ENCODE measurements around the gene AMER3.
"Not testable (repeated sequence)": the region's sequence is repeated elsewhere in the genome, so short reads cannot be mapped to it uniquely, and the experiment has no call there.

AMER3 gene, protein sequence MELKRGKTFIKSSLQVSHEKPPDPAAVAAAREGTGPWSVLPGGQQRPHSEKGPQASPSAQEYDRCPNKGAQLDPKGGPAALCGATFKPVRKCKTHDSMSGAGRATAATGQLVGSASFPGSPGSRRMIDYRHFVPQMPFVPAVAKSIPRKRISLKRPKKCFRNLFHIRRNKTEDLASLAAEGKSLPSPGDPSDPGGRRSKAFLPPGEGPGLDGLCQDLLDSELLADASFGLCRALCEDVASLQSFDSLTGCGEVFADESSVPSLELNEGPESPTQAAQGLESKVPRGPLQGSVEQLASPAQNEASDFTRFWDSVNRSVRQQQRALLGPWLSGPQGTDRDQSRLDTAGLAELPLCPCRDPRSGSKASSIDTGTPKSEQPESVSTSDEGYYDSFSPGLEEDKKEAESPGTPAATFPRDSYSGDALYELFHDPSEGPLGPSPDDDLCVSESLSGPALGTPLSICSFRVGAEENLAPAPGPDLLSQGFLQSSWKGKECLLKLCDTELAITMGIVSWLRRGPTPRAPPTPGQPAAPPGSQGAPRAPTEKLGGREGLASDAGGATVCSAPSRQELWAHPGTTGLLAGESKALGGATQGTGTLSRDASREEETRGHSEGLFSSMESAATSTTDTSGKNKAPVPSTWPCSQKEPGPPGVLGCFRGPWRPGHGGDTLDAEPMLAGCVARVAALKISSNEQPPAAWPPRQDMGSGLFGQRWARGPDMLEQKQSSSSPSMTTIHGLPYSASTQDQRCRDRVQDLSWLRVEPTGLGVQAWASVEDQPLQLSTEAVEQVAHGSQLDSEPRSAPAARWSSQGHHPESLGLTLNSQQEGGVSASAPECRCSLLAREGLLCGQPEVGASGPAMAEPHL

DNA sequence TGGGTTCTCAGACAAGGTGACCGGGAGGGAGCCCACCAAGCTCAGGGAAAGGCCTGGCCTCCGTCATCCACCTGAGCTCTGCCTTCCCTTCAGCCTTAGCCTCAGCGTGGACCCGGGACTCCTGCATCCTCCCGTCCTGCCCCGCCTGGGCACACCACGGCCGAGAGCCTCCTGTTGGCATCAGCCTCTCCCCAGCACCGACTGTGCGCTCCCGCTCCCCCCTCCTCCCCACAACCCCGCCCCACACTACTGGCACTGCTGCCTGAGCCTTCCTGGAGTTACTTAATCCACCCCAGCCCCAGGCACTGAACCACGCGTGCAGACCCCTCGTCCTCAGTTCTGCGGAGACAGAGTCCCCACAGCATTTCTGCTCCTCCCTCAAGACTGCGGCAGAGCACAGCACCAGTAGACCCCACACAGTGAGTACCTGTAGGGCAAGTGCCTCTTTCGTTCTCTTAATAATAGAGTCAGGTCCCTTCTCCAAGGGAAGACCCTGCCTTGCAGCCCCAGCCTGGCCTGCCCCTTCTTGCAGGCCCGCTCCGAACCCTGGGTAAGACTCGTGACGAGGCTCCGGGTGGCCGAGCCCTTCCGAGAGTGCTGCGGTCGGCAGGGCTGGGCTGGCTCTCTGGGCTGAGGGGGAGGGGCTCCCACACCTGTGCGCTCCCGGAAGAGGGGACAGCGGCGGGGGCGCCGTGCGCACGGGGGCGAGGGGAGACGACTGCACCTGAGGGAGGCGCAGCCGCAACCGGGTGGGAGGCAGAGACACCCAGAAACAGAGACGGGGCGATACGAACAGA is at the start of gene AMER3:
TSS of gene AMER3 (plus strand) at position 285 of the 797 bp plus-strand sequence. CDS start 6,533 bp downstream, outside the sequence.
- no peak for DNase-seq (ENCODE audit: low read depth in 2 of 2)

DNA sequence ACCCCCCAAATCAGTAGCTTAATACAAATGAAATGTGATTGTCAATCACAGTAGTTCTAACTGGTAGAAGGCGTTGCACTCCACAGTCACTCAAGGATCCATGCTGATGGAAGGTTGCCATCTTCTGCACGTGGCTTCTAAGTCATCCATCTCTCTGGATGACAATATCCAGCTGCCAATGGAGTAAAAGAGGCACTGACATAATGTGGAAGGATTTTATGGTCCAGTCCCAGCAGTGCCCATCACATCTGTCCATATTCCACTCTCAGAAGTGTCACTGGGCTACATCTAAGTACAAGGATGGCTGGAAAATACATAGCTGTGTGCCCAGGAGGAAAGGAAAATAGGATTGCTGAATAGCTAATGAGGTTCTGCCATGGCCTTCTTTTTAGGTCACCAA is 40.5 kb upstream of the AMER3 start:
- DNase-seq (ENCODE audit: low read depth in 2 of 2) = not testable (repeated sequence)

DNA sequence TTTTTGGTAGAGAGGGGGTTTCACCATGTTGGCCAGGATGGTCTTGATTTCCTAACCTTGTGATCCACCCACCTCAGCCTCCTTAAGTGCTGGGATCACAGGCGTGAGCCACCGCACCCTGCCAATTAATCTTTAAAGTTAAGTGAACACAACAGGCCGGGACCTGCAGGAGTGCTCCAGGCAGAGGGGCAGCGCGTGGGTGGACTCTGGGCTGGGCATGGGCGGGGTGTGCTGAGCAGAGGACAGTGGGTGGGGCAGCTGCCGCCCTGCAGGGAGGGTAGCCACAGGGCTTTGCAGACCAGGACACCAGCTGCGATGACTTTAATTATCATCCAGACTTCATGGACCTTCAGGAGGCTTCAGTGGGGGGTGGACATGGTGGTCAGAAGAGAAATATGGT is 35.3 kb upstream of the AMER3 start:
- DNase-seq (ENCODE audit: low read depth in 2 of 2) = no peak

DNA sequence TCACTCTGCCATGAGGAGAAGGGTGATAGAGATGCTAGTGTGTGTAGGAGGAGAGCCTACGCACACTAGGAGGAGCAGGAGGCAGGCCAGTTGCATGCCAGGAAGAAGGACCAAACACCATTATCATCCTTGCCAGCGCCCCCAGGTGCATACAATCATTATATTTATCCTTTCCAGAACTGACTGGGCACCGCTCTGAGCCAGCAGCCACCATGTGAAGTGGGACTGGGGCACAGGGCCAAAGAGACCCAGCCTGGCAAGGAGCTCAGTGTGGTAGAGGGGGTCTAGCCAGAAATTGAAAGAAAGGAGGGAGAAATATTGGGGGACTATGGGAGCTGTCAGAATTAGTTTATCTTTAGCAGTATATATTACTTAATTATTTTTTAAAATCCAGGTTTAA is 34.8 kb upstream of the AMER3 start:
- DNase-seq (ENCODE audit: low read depth in 2 of 2) = no peak

DNA sequence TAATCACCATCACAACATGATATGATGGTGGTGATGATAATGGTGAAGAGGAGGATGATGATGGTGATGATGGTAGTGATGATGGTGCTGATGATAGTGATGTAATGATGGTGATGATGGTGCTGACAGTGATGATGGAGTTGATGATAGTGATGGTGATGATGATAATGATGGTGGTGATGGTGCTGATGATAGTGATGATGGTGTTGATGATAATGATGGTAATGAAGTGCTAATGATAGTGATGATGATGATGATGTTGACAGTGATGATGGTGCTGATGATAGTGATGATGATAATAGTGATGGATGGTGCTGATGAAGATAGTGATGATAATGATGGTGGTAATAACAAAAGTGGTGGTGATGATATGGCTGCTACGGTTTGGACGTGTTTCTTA is 30.9 kb upstream of the AMER3 start:
- no peak for DNase-seq (ENCODE audit: low read depth in 2 of 2)

DNA sequence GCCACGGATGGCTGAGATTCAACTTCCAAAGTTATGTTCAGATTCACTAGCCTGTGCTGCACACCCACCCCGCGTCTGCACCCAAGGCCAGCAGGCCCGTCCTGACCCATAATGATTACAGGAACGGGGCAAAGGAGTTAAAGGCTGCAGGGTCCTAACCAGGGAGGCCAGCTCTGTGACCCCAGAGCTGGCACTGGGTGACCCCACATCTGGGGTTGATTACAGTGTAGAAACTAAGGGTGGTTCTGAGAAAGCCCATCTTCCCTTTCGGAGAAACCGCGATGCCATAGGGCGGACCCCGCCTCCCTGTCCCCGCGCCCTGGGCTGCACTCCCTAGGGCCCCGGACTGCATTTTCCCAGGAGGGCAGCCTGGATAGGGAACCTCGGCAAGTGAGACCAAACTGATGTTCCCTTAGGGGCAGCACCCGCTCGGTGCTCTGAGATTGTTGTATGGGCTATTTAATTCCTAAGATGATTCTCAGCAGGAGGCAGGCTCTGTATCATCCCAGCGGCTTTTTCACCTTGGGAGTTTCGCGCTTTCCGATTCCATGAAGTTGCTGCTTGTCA is 28.6 kb upstream of the AMER3 start:
- no peak for DNase-seq (ENCODE audit: low read depth in 2 of 2)

DNA sequence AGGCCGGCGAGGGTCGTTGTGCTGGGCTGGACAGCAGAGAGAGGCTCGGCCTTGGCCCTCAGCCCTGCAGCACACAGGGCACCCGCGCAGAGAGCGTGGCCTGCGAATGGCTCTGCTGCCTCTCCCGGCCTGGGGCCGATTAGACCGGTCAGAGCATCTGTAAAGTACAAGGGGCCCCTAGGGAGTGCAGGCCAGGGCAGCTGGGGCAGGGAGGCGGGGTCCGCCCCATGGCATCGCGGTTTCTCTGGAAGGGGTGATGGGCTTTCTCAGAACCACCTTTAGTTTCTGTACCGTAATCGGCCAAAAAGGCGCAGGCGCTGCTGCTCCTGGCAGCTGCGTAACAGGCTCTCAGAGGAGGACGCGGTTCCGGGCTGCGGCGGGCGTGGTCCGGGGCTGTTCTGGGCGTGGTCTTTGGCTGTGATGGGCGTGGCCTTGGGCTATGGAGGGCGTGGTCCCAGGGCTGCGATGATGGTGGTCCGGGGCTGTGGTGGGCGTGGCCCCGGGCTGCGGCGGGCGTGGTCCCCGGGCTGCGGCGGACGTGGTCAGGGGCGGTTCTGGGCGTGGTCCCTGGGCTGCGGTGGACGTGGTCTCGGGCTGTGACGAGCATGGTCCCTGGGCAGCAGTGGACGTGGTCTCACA is 27.9 kb upstream of the AMER3 start:
- peak; percentile 77 to 80 for DNase-seq (ENCODE audit: low read depth in 2 of 2)

DNA sequence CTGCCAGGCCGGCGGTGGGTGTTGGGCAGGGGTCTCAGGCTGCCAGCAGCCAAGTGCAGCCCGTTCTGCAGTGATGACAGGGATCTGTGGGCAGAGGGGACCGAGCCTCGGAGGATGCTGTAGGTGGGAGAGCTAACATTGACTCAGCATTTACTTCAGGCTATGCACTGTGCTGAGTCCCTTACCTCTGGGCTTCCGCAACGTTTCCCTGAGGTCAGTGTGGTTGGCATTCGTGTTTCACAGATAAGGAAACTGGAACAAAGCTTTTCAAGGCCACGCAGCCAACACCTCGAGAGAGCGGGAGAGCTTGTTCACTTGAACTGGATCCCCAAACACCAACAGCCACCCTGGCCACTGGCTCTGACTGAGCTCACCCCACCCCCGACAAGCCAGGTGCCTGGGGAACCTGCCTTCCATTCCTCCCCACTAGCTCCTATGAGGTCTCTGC is 27.3 kb upstream of the AMER3 start:
- no peak for DNase-seq (ENCODE audit: low read depth in 2 of 2)

DNA sequence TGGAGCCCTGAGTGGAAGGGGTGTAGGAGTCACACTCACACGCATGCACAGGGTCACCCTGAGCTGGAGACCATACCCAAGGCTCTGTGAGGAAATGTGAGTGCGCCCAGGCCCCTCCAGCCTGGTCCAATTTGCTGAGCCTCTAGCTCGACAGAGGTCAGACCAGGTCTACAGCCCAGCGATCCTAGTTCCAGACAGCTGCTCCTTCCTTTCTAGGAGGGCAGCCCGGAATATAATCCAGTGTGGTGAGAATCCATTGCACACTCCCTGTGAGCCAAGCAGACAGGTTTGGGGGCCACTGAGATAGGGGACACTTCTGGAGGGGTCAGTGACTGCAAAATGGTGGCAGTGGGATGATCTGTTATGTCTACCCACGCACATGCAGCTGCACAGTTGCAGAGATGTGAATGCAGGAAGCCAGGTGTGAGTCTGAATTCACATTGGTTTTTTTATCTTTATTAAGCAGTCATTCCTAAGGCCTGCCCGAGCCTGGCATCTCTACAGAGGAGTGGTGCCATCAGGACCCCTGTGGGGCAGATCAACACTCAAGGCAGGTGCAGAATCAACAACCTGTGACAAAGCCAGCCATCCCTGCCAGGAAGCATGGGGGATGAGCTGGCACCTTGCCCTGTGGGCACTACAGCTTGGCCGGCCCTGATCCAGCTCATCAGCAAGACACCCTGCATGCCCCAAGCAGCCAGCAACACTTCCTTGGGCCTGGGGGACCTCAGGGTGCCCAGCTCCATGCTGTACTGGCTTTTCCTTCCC is 26.6 kb upstream of the AMER3 start, which contains the start of gene GPR148:
TSS of gene GPR148 (plus strand) at position 522 of the 768 bp plus-strand sequence. CDS start at position 604, 82 bp downstream.
- no peak for DNase-seq (ENCODE audit: low read depth in 2 of 2)

DNA sequence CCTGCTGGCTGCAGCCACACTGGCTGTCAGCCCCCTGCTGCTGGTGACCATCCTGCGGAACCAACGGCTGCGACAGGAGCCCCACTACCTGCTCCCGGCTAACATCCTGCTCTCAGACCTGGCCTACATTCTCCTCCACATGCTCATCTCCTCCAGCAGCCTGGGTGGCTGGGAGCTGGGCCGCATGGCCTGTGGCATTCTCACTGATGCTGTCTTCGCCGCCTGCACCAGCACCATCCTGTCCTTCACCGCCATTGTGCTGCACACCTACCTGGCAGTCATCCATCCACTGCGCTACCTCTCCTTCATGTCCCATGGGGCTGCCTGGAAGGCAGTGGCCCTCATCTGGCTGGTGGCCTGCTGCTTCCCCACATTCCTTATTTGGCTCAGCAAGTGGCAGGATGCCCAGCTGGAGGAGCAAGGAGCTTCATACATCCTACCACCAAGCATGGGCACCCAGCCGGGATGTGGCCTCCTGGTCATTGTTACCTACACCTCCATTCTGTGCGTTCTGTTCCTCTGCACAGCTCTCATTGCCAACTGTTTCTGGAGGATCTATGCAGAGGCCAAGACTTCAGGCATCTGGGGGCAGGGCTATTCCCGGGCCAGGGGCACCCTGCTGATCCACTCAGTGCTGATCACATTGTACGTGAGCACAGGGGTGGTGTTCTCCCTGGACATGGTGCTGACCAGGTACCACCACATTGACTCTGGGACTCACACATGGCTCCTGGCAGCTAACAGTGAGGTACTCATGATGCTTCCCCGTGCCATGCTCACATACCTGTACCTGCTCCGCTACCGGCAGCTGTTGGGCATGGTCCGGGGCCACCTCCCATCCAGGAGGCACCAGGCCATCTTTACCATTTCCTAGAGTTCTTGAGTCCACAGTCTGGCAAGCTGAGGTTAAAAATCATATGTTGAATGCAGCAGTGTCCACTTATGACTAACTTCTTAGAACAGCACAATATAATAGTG is 25.7 kb upstream of the AMER3 start:
- DNase-seq (ENCODE audit: low read depth in 2 of 2) = no peak

DNA sequence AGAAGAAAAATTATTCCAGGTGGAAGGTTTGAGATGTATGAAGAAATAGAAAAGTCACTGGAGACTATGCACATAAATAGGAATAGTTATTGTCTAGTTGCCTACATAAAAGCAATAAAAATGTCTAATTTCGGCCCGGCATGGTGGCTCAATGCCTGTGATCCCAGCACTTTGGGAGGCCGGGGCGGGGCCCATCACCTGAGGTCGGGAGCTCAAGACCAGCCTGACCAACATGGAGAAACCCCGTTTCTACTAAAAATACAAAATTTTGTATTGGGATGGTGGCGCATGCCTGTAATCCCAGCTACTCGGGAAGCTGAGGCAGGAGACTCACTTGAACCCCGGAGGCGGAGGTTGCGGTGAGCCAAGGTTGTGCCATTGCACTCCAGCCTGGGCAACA is 23.1 kb upstream of the AMER3 start:
- DNase-seq (ENCODE audit: low read depth in 2 of 2) = not testable (repeated sequence)

DNA sequence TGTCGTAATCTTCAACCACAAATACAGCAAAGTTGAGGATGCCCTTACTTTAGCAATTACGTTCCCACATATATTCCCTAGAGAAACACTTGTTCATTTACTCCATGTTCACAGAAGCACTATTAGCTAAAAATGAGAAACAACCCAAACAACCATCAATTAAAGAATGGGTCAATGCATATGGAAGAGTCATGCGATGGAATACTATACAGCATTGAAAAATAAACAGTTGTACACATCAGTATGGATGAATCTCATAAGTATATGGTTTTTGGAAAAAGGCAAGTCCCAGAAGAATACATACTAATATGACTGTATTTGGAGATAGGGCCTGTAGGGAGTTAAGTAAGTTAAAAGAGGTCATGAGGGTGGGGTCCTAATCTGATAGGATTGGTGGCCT is 20.1 kb upstream of the AMER3 start:
- DNase-seq (ENCODE audit: low read depth in 2 of 2) = no peak

DNA sequence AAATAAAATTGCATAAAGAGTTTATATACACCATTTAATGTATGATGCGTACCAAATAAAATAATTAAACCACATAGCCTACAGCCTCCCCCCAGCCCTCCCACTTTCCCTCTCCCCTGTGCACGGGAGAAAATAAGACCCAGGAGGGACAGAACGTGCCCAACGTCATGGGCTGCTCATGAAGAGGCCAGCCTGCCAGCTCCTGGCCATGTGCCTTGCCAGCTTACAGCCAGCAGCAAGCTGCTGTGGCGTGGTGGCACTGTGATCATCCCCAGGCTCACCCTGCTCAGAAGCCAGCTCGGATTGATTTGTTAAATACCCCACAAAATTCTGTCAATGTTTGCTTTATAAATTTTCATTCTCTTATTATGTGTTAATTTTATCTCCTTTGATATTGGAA is 18.9 kb upstream of the AMER3 start:
- DNase-seq (ENCODE audit: low read depth in 2 of 2) = no peak

DNA sequence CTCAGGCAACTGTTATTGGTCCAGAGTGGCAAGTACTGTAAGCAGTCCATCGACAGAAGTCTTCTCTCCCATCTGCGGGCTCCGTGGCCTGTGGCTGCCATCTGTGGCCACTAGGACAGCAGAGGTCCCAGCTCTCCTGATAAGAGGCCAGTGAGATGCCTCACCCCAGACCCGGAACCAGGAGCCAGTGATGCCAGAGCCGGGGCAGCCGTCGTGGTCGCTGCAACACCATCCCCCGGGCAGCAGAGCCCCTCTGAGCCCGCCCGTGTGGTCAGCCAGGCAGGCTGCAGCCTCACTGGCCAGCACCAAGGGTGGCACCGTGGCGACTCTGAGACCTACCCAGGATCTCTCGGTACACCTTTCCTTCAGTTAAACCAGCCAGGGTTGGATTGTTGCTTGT is 17.7 kb upstream of the AMER3 start:
- DNase-seq (ENCODE audit: low read depth in 2 of 2) = no peak

DNA sequence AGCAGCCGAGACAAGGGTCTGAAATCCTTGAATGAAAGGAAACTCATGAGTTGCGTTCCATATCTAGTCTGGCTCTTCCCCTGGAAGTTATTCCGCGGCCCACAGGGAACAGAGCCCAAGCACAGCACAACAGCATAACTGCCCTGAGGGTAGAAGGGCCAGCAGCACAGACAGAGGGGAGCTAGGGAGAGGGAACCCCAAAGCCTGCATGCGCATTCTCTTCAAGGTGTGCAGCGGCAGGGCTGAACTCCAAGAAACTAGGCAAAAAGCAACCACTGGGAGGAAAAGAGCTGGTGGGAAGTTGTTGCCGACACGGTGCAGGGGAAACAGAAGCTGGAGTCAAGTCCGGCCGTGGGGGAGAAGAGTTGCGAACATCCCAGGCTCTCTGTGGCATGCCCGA is 14.7 kb upstream of the AMER3 start:
- no peak for DNase-seq (ENCODE audit: low read depth in 2 of 2)

DNA sequence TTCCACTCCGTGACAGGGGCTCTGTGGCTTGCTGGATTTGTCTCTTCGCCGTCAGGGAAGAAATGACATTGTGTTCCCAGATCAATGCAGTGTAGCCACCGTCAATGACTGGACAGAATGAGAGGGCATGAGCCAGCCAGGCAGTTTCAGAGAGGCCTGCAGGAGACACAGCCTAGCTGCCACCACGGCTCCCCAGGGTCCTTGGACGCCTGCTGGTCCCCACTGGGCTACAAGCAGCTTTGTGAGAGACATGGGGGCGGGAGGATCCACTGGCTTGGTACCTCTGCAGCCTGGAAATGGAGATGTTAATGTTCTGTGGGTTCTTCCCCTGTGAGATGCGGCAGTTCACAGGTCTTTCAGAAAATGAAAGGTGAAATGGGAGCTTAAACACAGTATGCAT is 12.1 kb upstream of the AMER3 start:
- DNase-seq (ENCODE audit: low read depth in 2 of 2) = no peak

DNA sequence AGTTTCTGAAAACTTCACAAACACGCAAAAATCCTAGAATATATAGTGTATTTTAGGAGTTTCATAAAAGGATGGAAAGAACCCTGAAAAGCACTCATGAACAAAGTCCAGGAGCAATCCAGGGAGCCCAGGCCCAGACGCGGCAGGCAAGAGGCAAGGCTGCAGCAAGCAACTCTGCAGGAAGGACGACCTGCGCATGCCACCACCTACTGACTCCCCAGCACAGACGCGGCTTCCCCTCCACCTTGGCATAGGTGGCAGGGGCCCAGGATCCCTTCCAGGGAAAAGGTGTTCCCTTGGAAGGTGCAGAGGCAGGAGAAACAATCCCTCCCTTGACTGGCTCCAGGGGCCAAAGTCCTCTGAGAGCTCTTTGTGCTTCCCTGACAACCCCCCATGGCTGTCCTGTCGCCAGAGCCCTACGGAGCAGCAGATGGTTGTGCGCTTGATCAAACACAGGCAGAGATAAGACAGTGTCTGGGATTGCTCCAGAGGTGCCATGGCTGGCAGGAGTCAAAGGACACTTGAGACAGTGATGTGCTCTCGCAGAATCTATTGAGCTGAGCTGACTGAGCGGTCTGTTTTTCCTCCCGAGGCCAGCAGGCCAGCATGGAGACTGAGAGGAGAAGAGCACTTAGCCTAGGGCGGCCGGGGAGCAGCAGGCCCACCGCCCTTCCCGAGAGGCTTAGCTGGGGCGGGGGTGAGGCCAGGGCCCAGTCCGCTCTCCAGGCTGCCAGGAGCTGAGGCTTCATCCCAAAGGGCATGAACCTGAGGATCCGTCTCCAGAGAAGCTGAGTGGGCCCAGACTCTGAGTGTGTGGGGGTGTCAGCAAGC is 10.8 kb upstream of the AMER3 start:
- no peak for DNase-seq (ENCODE audit: low read depth in 2 of 2)

DNA sequence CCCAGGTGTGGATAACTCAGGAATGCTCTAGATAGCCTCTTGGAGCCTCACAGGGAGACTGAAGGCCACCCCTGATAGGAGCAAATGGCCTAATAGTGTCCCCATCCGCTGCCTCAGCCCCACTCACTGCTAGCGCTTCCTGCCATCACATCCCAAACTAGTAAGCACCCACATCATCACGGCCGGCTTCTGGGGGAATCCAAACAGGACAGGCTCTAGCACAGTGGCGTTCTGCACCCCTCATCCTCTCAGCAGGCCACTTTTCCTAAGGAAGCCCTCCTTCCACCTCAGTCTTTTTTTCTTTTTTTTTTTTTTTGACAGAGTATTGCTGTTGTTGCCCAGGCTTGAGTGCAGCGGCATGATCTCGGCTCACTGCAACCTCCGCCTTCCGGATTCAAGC is 6.3 kb upstream of the AMER3 start:
- no peak for DNase-seq (ENCODE audit: low read depth in 2 of 2)

Measured in stimulated activated CD8-positive, alpha-beta memory T cell treated with anti-CD3 and anti-CD28 coated beads, Interleukin-7, amount 100 ng/mL, for 1 hour (primary cell).